Testis (tissue), 3 donors: ENCODE data around the gene KRTAP11-1. TPM values are rescaled to one million over a fixed set of nuclear protein-coding genes. Genes with fewer than 3 reads are reported as not detected.

Experiments
- DNase-seq: peaks from one replicate; pipeline ENCODE4 v3.0.0-alpha.2; 2019
- H3K27ac ChIP-seq, 2 donors: fragments of 200-600 bp; sonication (generic); one replicate each; pipeline ENCODE4 v1.5.1; 2019
- H3K27me3 ChIP-seq: fragments of 200-600 bp; sonication (generic); one replicate; pipeline ENCODE4 v1.5.1; 2019
- H3K36me3 ChIP-seq: fragments of 200-600 bp; sonication (generic); one replicate; pipeline ENCODE4 v1.5.1; 2017; ENCODE audit warnings: low read depth; ENCODE audit errors: missing control alignments
- H3K4me1 ChIP-seq: fragments of 200-600 bp; sonication (generic); one replicate; pipeline ENCODE4 v1.5.1; 2019
- H3K4me3 ChIP-seq, 2 donors: fragments of 200-600 bp; sonication (generic); one replicate each; pipeline ENCODE4 v1.5.1; 2017 to 2019
- H3K9me3 ChIP-seq: fragments of 200-600 bp; sonication (generic); one replicate; pipeline ENCODE4 v1.5.1; 2017
- CTCF ChIP-seq, 3 experiments: fragments of 450-650 bp in 2 of 3; fragments of 200-600 bp in 1 of 3; sonication (generic) in 1 of 3; IDR thresholded peaks; one replicate each; pipeline ENCODE4 v1.5.1; 2016 to 2019; ENCODE audit warnings: antibody characterized with exemption in 3 of 3, mild to moderate bottlenecking in 2 of 3, moderate library complexity in 1 of 3
- POLR2A ChIP-seq: fragments of 450-650 bp; IDR thresholded peaks from one replicate; pipeline ENCODE4 v1.6.1; 2017; ENCODE audit warnings: antibody characterized with exemption, mild to moderate bottlenecking, moderate library complexity
- WGBS, 2 donors: methylation state at CpG; one replicate each; pipeline ENCODE4 v1.1.5; 2018; 5-methylcytosine and 5-hydroxymethylcytosine counted together
- intact Hi-C: fragments of 100-400 bp; cut with DNase I; formaldehyde crosslinking; loops from one replicate; pipeline ENCODE4 v1.15.1; 2023; ENCODE audit warnings: low total_unique reads
- polyA plus RNA-seq: library from polyadenylated mRNA; stranded (reverse); fragments of 350-450 nt; fragmentation: Illumina TruSeq; extraction: RNeasy Lipid Tissue Mini Kit (QIAGEN cat#74804); gene quantifications from one replicate; pipeline ENCODE4 v1.2.3, GENCODE V29; 2014; ENCODE audit warnings: low read depth, low replicate concordance; ENCODE audit not compliant: insufficient read depth
- total RNA-seq, 2 donors: library from RNA; depleted of rRNA; stranded (reverse); fragments of >200 nt; gene quantifications; one replicate each; pipeline ENCODE4 v1.2.3, GENCODE V29; 2016

KRTAP11-1 gene
- total and polyA plus RNA-seq, 3 donors from 2014 or later: 1.1 to 2.8 TPM; not detected in 1

- TF ChIP-seq POLR2A (no peak), CTCF (IDR thresholded peaks at IDR 0.05) (no peak)
- Histone ChIP-seq H3K4me1 (no peaks in the 10 kb centered on the region), H3K4me3 (no peak overlapping the region), H3K9me3 (no peaks in the 10 kb centered on the region), H3K36me3 (no peaks in the 10 kb centered on the region), H3K27me3 (no peaks in the 10 kb centered on the region), H3K27ac (no peak overlapping the region)
- intact Hi-C loops: no loop called here
- DNase-seq: no peak
Measured at GRCh38 chr21:30842990-30843389, 38.4 kb downstream of the KRTAP11-1 start.

- peak; percentile 83 for DNase-seq
- H3K36me3 ChIP-seq: no peaks in the 10 kb centered on the region
- H3K27me3 ChIP-seq: no peaks in the 10 kb centered on the region
- WGBS, 2 donors: 49 to 51% methylated on average over 5 of the region's 5 CpGs
- TF ChIP-seq POLR2A (no peak), CTCF (IDR thresholded peaks at IDR 0.05) (peak; percentile 20 to 38 (median 38))
- no peak overlapping the region for H3K4me3 ChIP-seq
- intact Hi-C loops: loop anchor here (10.0 kb wide), 1 partner anchor 245 kb away; no protein-coding TSS in a partner anchor
- H3K27ac ChIP-seq: no peak overlapping the region
- H3K9me3 ChIP-seq: no peaks in the 10 kb centered on the region
- no peaks in the 10 kb centered on the region for H3K4me1 ChIP-seq
Measured at GRCh38 chr21:30839304-30839703, 42.1 kb downstream of the KRTAP11-1 start.

DNA sequence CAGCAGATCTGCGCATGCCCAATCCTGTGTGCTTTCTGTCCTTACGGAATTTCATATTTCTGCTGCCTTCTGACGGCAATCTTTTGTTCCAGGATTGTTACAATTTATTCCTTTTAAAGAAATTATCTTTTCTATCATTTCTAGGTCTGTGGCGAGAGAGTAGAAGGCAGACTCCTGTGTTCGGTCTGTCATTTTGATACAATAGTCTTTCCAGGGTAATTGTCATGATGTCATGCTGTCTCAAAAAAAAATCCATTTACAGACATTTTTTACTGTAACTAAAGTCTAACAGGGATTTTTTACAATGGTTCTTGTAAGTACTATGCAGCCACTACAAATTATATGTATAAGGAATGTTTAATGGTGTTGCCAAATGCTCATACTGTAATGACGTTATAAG lies 42.8 kb downstream of the KRTAP11-1 start:
- TF ChIP-seq CTCF (IDR thresholded peaks at IDR 0.05): no peak
- TF ChIP-seq POLR2A: no peak
- Histone ChIP-seq H3K9me3 (no peaks in the 10 kb centered on the region), H3K4me3 (no peak overlapping the region), H3K27me3 (no peaks in the 10 kb centered on the region), H3K27ac (no peak overlapping the region), H3K36me3 (no peaks in the 10 kb centered on the region), H3K4me1 (no peaks in the 10 kb centered on the region)
- DNase-seq: peak; percentile 78
- intact Hi-C loops: loop anchor here (10.0 kb wide), 1 partner anchor 246 kb away; no protein-coding TSS in a partner anchor
- WGBS, 2 donors: 63 to 65% methylated on average over 6 of the region's 6 CpGs

DNA sequence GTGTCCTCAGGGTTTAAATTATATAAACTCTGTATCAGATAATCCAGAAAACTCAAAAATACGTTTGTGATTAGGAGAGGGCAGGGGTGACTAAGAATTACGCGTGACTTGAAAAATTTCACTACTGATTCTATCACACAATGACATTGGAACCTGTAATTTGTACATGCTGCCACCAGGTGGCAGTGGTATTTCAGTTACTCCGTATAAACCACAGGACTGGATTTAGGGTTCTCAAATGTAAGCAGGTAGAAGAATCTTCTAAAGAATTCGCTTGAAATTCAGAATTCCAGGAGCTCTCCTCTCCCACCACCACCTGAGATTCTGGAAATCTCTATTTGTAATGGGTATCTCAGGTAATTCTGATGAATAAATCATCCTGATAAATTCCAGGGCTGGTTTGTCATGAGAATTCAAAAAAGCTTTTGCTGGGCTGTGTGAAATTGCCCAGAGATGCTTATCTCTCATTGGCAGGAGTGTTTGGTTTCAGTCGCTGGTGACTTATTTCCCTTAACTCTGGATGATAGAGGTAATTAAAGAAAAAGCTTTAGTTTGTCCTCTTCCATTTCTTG lies 50.1 kb downstream of the KRTAP11-1 start:
- TF ChIP-seq POLR2A: no peak
- peak; percentile 58 to 76 (median 63) for TF ChIP-seq CTCF (IDR thresholded peaks at IDR 0.05)
- Histone ChIP-seq H3K4me1 (no peaks in the 10 kb centered on the region), H3K36me3 (no peaks in the 10 kb centered on the region), H3K27me3 (no peaks in the 10 kb centered on the region), H3K27ac (no peak overlapping the region), H3K9me3 (no peaks in the 10 kb centered on the region), H3K4me3 (no peak overlapping the region)
- peak; percentile 71 for DNase-seq
- 40 to 41% methylated on average over 6 of the region's 6 CpGs for WGBS, 2 donors
- intact Hi-C loops: loop anchor here (10.0 kb wide), 1 partner anchor 254 kb away; no protein-coding TSS in a partner anchor

Other genes with a start within 250 kb of the KRTAP11-1 start
- gene KRTAP20-2, start 246.4 kb downstream of the KRTAP11-1 start, total RNA-seq: not detected
- gene KRTAP20-2, start 246.4 kb downstream of the KRTAP11-1 start, polyA plus RNA-seq: not detected
- gene KRTAP20-3, start 238.7 kb downstream of the KRTAP11-1 start, total RNA-seq: not detected
- not detected for gene KRTAP20-3, start 238.7 kb downstream of the KRTAP11-1 start, polyA plus RNA-seq
- gene KRTAP21-3, start 162.8 kb downstream of the KRTAP11-1 start, total RNA-seq: not detected
- not detected for gene KRTAP21-3, start 162.8 kb downstream of the KRTAP11-1 start, polyA plus RNA-seq
- 1 to 10 TPM in 1 of 2 donors, not detected in 1; 1.4 TPM for gene KRTAP21-2, start 134.3 kb downstream of the KRTAP11-1 start, total RNA-seq
- 2.5 TPM for gene KRTAP21-2, start 134.3 kb downstream of the KRTAP11-1 start, polyA plus RNA-seq
- not detected for gene KRTAP21-1, start 126.2 kb downstream of the KRTAP11-1 start, total RNA-seq
- gene KRTAP21-1, start 126.2 kb downstream of the KRTAP11-1 start, polyA plus RNA-seq: not detected
- not detected for gene KRTAP8-1, start 68.3 kb downstream of the KRTAP11-1 start, total RNA-seq
- gene KRTAP8-1, start 68.3 kb downstream of the KRTAP11-1 start, polyA plus RNA-seq: not detected
- gene KRTAP7-1, start 51.8 kb downstream of the KRTAP11-1 start, total RNA-seq: 1 to 10 TPM in 1 of 2 donors, under 1 TPM in 1; 0.81 to 1.5 TPM
- not detected for gene KRTAP7-1, start 51.8 kb downstream of the KRTAP11-1 start, polyA plus RNA-seq
- gene KRTAP19-8, start 156.9 kb upstream of the KRTAP11-1 start, total RNA-seq: 10 to 100 TPM in 1 of 2 donors, not detected in 1; 10.5 TPM
- gene KRTAP19-8, start 156.9 kb upstream of the KRTAP11-1 start, polyA plus RNA-seq: not detected